ENCODE results near the gene COL5A2.

COL5A2 gene

GRCh38 chr2:188997263-188997662 lies 182.3 kb downstream of the COL5A2 start:
- H3K79me2 ChIP-seq (ENCODE audit: low read length): no peaks in the 10 kb centered on the region
- no peaks in the 10 kb centered on the region for H3K4me1 ChIP-seq (ENCODE audit: low read length)
- no peak overlapping the region for H3K27ac ChIP-seq (ENCODE audit: low read length)
- no peaks in the 10 kb centered on the region for H3K9me3 ChIP-seq (ENCODE audit: insufficient read depth, low read length)
- H3K9ac ChIP-seq (ENCODE audit: low read length): no peak overlapping the region
- no peak overlapping the region for H2AFZ ChIP-seq (ENCODE audit: low read depth, low read length)
- no peak overlapping the region for H3K4me3 ChIP-seq (ENCODE audit: low read length)
- H3K4me2 ChIP-seq (ENCODE audit: low read length): no peak overlapping the region
- no peaks in the 10 kb centered on the region for H3K36me3 ChIP-seq (replicated peaks; ENCODE audit: low read depth, low read length)
- TF ChIP-seq, protein P1, sequence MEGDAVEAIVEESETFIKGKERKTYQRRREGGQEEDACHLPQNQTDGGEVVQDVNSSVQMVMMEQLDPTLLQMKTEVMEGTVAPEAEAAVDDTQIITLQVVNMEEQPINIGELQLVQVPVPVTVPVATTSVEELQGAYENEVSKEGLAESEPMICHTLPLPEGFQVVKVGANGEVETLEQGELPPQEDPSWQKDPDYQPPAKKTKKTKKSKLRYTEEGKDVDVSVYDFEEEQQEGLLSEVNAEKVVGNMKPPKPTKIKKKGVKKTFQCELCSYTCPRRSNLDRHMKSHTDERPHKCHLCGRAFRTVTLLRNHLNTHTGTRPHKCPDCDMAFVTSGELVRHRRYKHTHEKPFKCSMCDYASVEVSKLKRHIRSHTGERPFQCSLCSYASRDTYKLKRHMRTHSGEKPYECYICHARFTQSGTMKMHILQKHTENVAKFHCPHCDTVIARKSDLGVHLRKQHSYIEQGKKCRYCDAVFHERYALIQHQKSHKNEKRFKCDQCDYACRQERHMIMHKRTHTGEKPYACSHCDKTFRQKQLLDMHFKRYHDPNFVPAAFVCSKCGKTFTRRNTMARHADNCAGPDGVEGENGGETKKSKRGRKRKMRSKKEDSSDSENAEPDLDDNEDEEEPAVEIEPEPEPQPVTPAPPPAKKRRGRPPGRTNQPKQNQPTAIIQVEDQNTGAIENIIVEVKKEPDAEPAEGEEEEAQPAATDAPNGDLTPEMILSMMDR (IDR thresholded peaks at IDR 0.05; ENCODE audit: low read depth, low read length): no peak
- no peak for TF ChIP-seq EZH2phosphoT487 (IDR thresholded peaks at IDR 0.05; ENCODE audit: low read depth)
- no peaks in the 10 kb centered on the region for H4K20me1 ChIP-seq (ENCODE audit: insufficient read depth, low read length)
- no peaks in the 10 kb centered on the region for H3K27me3 ChIP-seq (ENCODE audit: low read depth, low read length)

DNA sequence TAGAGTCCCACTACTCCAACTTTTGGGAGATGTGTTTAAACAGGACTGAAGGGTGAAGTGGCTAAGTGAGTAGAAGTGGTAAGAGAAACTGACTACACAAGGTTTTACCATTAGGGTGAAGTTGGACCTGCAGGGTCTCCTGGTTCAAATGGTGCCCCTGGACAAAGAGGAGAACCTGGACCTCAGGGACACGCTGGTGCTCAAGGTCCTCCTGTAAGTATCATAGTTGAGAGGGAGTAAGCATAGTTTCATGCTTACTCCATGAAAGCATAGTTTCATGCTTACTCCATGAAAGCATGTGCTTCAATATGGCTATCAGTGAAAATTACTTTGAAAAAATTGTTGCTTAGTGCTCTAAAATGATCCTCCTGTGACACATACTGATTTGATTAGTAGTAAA lies 186.3 kb downstream of the COL5A2 start:
- no peak for TF ChIP-seq EZH2phosphoT487 (IDR thresholded peaks at IDR 0.05; ENCODE audit: low read depth)
- TF ChIP-seq, protein P1 (IDR thresholded peaks at IDR 0.05; ENCODE audit: low read depth, low read length): no peak
- no peaks in the 10 kb centered on the region for H3K27me3 ChIP-seq (ENCODE audit: low read depth, low read length)

DNA sequence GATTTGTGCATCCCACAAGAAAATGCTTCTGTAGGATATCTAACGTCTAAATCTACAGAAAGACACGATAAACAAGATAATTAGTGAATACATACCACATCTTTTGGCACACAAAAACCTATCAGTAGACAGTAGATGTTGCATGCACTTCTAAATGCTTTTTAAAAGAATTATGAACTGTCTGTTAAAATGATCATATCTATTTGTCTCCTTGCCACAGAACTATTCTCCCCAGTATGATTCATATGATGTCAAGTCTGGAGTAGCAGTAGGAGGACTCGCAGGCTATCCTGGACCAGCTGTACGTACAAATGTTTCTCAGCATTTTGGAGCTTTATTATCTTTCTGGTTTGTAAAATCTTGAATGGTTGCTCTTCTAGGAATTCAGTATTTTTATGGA lies 192.7 kb downstream of the COL5A2 start:
- Histone ChIP-seq H2AFZ (ENCODE audit: low read depth, low read length) (no peak overlapping the region), H3K4me1 (ENCODE audit: low read length) (no peaks in the 10 kb centered on the region), H3K4me3 (ENCODE audit: low read length) (no peak overlapping the region), H3K79me2 (ENCODE audit: low read length) (no peaks in the 10 kb centered on the region), H4K20me1 (ENCODE audit: insufficient read depth, low read length) (no peaks in the 10 kb centered on the region), H3K27ac (ENCODE audit: low read length) (no peak overlapping the region), H3K4me2 (ENCODE audit: low read length) (no peak overlapping the region), H3K36me3 (replicated peaks; ENCODE audit: low read depth, low read length) (no peaks in the 10 kb centered on the region), H3K9me3 (ENCODE audit: insufficient read depth, low read length) (no peaks in the 10 kb centered on the region), H3K27me3 (ENCODE audit: low read depth, low read length) (no peaks in the 10 kb centered on the region), H3K9ac (ENCODE audit: low read length) (no peak overlapping the region)
- TF ChIP-seq, protein P1 (IDR thresholded peaks at IDR 0.05; ENCODE audit: low read depth, low read length): no peak
- no peak for TF ChIP-seq EZH2phosphoT487 (IDR thresholded peaks at IDR 0.05; ENCODE audit: low read depth)

More for the DNA sequence above, 186.3 kb downstream of the COL5A2 start:
- H3K36me3 ChIP-seq (replicated peaks; ENCODE audit: low read depth, low read length): no peaks in the 10 kb centered on the region
- no peak overlapping the region for H2AFZ ChIP-seq (ENCODE audit: low read depth, low read length)
- H3K9me3 ChIP-seq (ENCODE audit: insufficient read depth, low read length): no peaks in the 10 kb centered on the region
- H3K4me3 ChIP-seq (ENCODE audit: low read length): no peak overlapping the region
- H4K20me1 ChIP-seq (ENCODE audit: insufficient read depth, low read length): no peaks in the 10 kb centered on the region
- no peak overlapping the region for H3K9ac ChIP-seq (ENCODE audit: low read length)
- H3K79me2 ChIP-seq (ENCODE audit: low read length): no peaks in the 10 kb centered on the region
- H3K4me2 ChIP-seq (ENCODE audit: low read length): no peak overlapping the region
- H3K27ac ChIP-seq (ENCODE audit: low read length): no peak overlapping the region
- H3K4me1 ChIP-seq (ENCODE audit: low read length): no peaks in the 10 kb centered on the region

DNA sequence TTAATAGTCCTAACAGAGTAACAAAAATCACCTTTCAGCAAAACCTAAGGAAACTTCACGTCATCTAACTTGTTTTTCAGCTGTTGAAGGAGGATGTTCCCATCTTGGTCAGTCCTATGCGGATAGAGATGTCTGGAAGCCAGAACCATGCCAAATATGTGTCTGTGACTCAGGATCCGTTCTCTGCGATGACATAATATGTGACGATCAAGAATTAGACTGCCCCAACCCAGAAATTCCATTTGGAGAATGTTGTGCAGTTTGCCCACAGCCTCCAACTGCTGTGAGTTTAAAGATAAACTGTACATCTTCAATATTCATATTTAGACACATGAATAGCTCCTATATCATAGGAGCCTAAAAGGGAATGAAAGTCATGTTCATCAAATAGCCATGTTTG lies 194.9 kb downstream of the COL5A2 start:
- no peak overlapping the region for H3K27ac ChIP-seq (ENCODE audit: low read length)

More for the DNA sequence above, 194.9 kb downstream of the COL5A2 start:
- H2AFZ ChIP-seq (ENCODE audit: low read depth, low read length): no peak overlapping the region
- H3K79me2 ChIP-seq (ENCODE audit: low read length): no peaks in the 10 kb centered on the region
- no peaks in the 10 kb centered on the region for H3K27me3 ChIP-seq (ENCODE audit: low read depth, low read length)
- no peaks in the 10 kb centered on the region for H3K9me3 ChIP-seq (ENCODE audit: insufficient read depth, low read length)
- no peaks in the 10 kb centered on the region for H4K20me1 ChIP-seq (ENCODE audit: insufficient read depth, low read length)
- TF ChIP-seq, protein P1 (IDR thresholded peaks at IDR 0.05; ENCODE audit: low read depth, low read length): no peak
- no peak for TF ChIP-seq EZH2phosphoT487 (IDR thresholded peaks at IDR 0.05; ENCODE audit: low read depth)
- no peaks in the 10 kb centered on the region for H3K36me3 ChIP-seq (replicated peaks; ENCODE audit: low read depth, low read length)
- H3K9ac ChIP-seq (ENCODE audit: low read length): no peak overlapping the region
- H3K4me2 ChIP-seq (ENCODE audit: low read length): no peak overlapping the region
- H3K4me1 ChIP-seq (ENCODE audit: low read length): peaks cover 3% of the 10 kb centered on the region
- no peak overlapping the region for H3K4me3 ChIP-seq (ENCODE audit: low read length)
